K562 (cell line): ENCODE measurements around the gene SEZ6L. TPM values are rescaled to one million over a fixed set of nuclear protein-coding genes. Genes with fewer than 3 reads are reported as not detected.

Source experiments
- ATAC-seq: fragments of 200-7000 bp; cut with Tn5 transposase; 3 replicates; pipeline ENCODE4 v1.9.1; 2020; ENCODE audit warnings: moderate library complexity
- BruUV-seq: library from RNA; stranded (reverse); fragments of 400-500 nt; replicated peaks from 2 replicates; lab custom pipeline; 2021; lab: Mats Ljungman, UMichigan
- CTCF ChIA-PET: fragments of 300-600 bp; formaldehyde crosslinking; extraction: SDS; loops from one replicate; lab custom pipeline; 2021; ENCODE audit warnings: low intra/inter-chr PET ratio; lab: Yijun Ruan, JAX
- POLR2A ChIA-PET: fragments of 300-600, 350-650 bp; sonication (Branson Sonifier 250); formaldehyde crosslinking; extraction: SDS; loops from one replicate; lab custom pipeline; 2021; ENCODE audit warnings: antibody characterized with exemption, inconsistent platforms; lab: Yijun Ruan, JAX
- DNase-seq, 4 experiments: peaks; one replicate each; pipeline versions ENCODE4 v3.0.0 to v3.0.0-alpha.2; 2011 to 2018; ENCODE audit warnings: low spot score in 3 of 4, mixed read lengths in 3 of 4; ENCODE audit errors: extremely low read depth in 1 of 4
- FAIRE-seq: peaks from 2 replicates; lab custom pipeline; 2011; peaks lifted over from hg19 to GRCh38; lab: Jason Lieb, UNC
- H2AFZ ChIP-seq: 2 replicates; pipeline ENCODE4 v1.6.0; 2011; ENCODE audit warnings: low read depth, low read length, control low read depth, inconsistent platforms
- H3K27ac ChIP-seq: fragments of 200-600 bp; 3 replicates; pipeline ENCODE4 v1.8.0; 2011; ENCODE audit warnings: low read depth, mild to moderate bottlenecking, control low read depth, inconsistent platforms, low read length, moderate library complexity, mixed read lengths; ENCODE audit errors: extremely low read depth
- H3K27me3 ChIP-seq, 2 experiments: fragments of 300-600 bp in 1 of 2; 2 replicates in 1 of 2; 3 replicates in 1 of 2; pipeline versions ENCODE4 v1.6.0 to v1.8.0; 2011; ENCODE audit warnings: inconsistent platforms in 2 of 2, low read length in 2 of 2, mild to moderate bottlenecking in 1 of 2, mixed read lengths in 1 of 2, moderate library complexity in 1 of 2; ENCODE audit not compliant: control insufficient read depth in 2 of 2, insufficient read depth in 2 of 2
- H3K36me3 ChIP-seq: fragments of 300-600 bp; 3 replicates; pipeline ENCODE4 v1.8.0; 2011; ENCODE audit warnings: mild to moderate bottlenecking, low read length, inconsistent platforms; ENCODE audit not compliant: control insufficient read depth, insufficient read depth
- H3K4me1 ChIP-seq, 2 experiments: fragments of 200-600 bp in 1 of 2; replicated peaks in 1 of 2; 2 replicates in 1 of 2; 3 replicates in 1 of 2; pipeline versions ENCODE4 v1.5.1 to v1.8.0; 2011; ENCODE audit warnings: inconsistent platforms in 2 of 2, low read length in 2 of 2, mild to moderate bottlenecking in 1 of 2, mixed read lengths in 1 of 2, moderate library complexity in 1 of 2; ENCODE audit not compliant: control insufficient read depth in 2 of 2, insufficient read depth in 2 of 2
- H3K4me2 ChIP-seq: 2 replicates; pipeline ENCODE4 v1.6.1; 2011; ENCODE audit warnings: low read length, control low read depth, inconsistent platforms, mixed read lengths; ENCODE audit not compliant: insufficient read depth
- H3K4me3 ChIP-seq: fragments of 200-600 bp; sonication (generic), shearing (Covaris generic); 2 replicates; pipeline ENCODE4 v1.5.1; 2016; ENCODE audit warnings: control low read depth, inconsistent platforms
- H3K79me2 ChIP-seq: fragments of 200-600 bp; 3 replicates; pipeline ENCODE4 v1.8.0; 2011; ENCODE audit warnings: low read length, inconsistent platforms; ENCODE audit not compliant: control insufficient read depth, insufficient read depth
- H3K9ac ChIP-seq, 2 experiments: 2 replicates each; pipeline versions ENCODE4 v1.6.0 to v1.6.1; 2011; ENCODE audit warnings: low read depth in 2 of 2, low read length in 2 of 2, control low read depth in 1 of 2, inconsistent platforms in 1 of 2, mild to moderate bottlenecking in 1 of 2, mixed read lengths in 1 of 2; ENCODE audit not compliant: insufficient read depth in 1 of 2
- H3K9me1 ChIP-seq: one replicate; pipeline ENCODE4 v1.6.0; 2011; ENCODE audit warnings: inconsistent platforms, mild to moderate bottlenecking, low read length, moderate library complexity; ENCODE audit not compliant: control insufficient read depth, insufficient read depth
- H3K9me3 ChIP-seq: replicated peaks from 2 replicates; pipeline ENCODE4 v1.5.1; 2011; ENCODE audit warnings: low read depth, low read length, inconsistent platforms; ENCODE audit not compliant: control insufficient read depth, insufficient read depth
- H4K20me1 ChIP-seq: replicated peaks from 2 replicates; pipeline ENCODE4 v1.6.1; 2011; ENCODE audit warnings: low read length, inconsistent platforms, mixed read lengths; ENCODE audit not compliant: control insufficient read depth, insufficient read depth
- CHAMP1 ChIP-seq: fragments of 450-650 bp; IDR thresholded peaks from 2 replicates; pipeline ENCODE4 v1.6.1; 2016; ENCODE audit warnings: mild to moderate bottlenecking
- GATA2 ChIP-seq: sonication (generic); formaldehyde crosslinking; IDR thresholded peaks from 2 replicates; pipeline ENCODE4 v1.4.0; 2020; ENCODE audit warnings: mild to moderate bottlenecking, missing genetic modification reagents
- GMEB1 ChIP-seq: fragments of 250-450 bp; sonication (Bioruptor Pico); IDR thresholded peaks from 2 replicates; pipeline ENCODE4 v1.4.0; 2020; ENCODE audit warnings: mild to moderate bottlenecking
- GTF2A2 ChIP-seq: IDR thresholded peaks from 2 replicates; pipeline ENCODE4 v1.6.1; 2016; ENCODE audit warnings: mild to moderate bottlenecking, missing genetic modification characterization, missing compliant biosample characterization
- IFI16 ChIP-seq: fragments of 250-450 bp; sonication (Bioruptor Pico); IDR thresholded peaks from 2 replicates; pipeline ENCODE4 v2.1.2; 2022; ENCODE audit warnings: mild to moderate bottlenecking, inconsistent platforms
- KDM5B ChIP-seq: fragments of 200-600 bp; sonication (generic); IDR thresholded peaks from 2 replicates; pipeline ENCODE4 v1.6.1; 2012; ENCODE audit warnings: low read depth, mild to moderate bottlenecking, moderate library complexity, low read length, control low read depth, inconsistent platforms; ENCODE audit not compliant: insufficient replicate concordance
- MAFF ChIP-seq: IDR thresholded peaks from 2 replicates; pipeline ENCODE4 v1.6.1; 2012; ENCODE audit warnings: low read length, improper control_type of control experiment
- MCM2 ChIP-seq: fragments of 450-650 bp; IDR thresholded peaks from 2 replicates; pipeline ENCODE4 v1.6.1; 2017; ENCODE audit warnings: low read depth, mild to moderate bottlenecking
- WGBS: fragments of 100-300 bp; shearing (Covaris generic); methylation state at CpG from one replicate; pipeline ENCODE4 v1.1.6; 2016; ENCODE audit warnings: low coverage, mixed read lengths; ENCODE audit not compliant: insufficient coverage; ENCODE audit errors: missing lambda C conversion rate; 5-methylcytosine and 5-hydroxymethylcytosine counted together
- in situ Hi-C: fragments of 300-500 bp; cut with MboI; formaldehyde crosslinking; loops from 4 replicates; pipeline ENCODE4 v1.15.0; 2018; ENCODE audit warnings: inconsistent platforms, mixed read lengths
- intact Hi-C: fragments of 100-400 bp; cut with micrococcal nuclease; formaldehyde crosslinking; loops from 2 replicates; pipeline ENCODE4 v1.14.2; 2022
- polyA plus RNA-seq, 8 experiments: library from polyadenylated mRNA; depleted of rRNA in 4 of 8; stranded (reverse) in 5 of 8; unstranded in 3 of 8; fragments of >200 nt; fragmentation: Nextera tagmentation in 2 of 8; fragmentation: Illumina TruSeq in 1 of 8; extraction: Ambion mirVana in 2 of 8; extraction: Trizol in 1 of 8; gene quantifications; 2 replicates each; pipeline versions ENCODE4 v1.2.1 to v1.2.3, GENCODE V29; 2011 to 2014; ENCODE audit warnings: inconsistent platforms in 1 of 8, missing spikeins in 1 of 8
- total RNA-seq, 7 experiments: library from RNA; depleted of rRNA in 6 of 7; stranded (reverse); fragments of >200 nt in 6 of 7; fragmentation: Illumina TruSeq in 2 of 7; extraction: Trizol in 2 of 7; gene quantifications; 2 replicates each; pipeline versions ENCODE4 v1.2.1 to v1.2.3, GENCODE V29; 2011 to 2021; ENCODE audit warnings: low replicate concordance in 1 of 7
- TF ChIP-seq, protein P1 (sequence below): fragments of 450-650 bp; IDR thresholded peaks from 2 replicates; pipeline ENCODE4 v1.7.1; 2018; ENCODE audit warnings: mild to moderate bottlenecking, low read depth; ENCODE audit not compliant: partially characterized antibody

SEZ6L gene
- total and polyA plus RNA-seq, 9 of the 15 experiments (the other 6 are each of a cell fraction or from before 2014, with no cell fraction given) = not detected

- ChIA-PET POLR2A (no interaction called here), CTCF (no interaction called here)
- H3K4me3 ChIP-seq = no peak overlapping the region
- in situ Hi-C loops (no loop called here), intact Hi-C loops (no loop called here)
- H3K27me3 ChIP-seq = no peaks in the 10 kb centered on the region
- no peak overlapping the region for H3K9ac ChIP-seq
- BruUV-seq = no TSS peak
- no peak overlapping the region for H3K27ac ChIP-seq
- no peaks in the 10 kb centered on the region for H4K20me1 ChIP-seq
- no peaks in the 10 kb centered on the region for H3K4me1 ChIP-seq
- no peaks in the 10 kb centered on the region for H3K9me1 ChIP-seq
- ATAC-seq (no peak), FAIRE-seq (no peak), DNase-seq (no peak)
- no peaks in the 10 kb centered on the region for H3K36me3 ChIP-seq
- no peak overlapping the region for H2AFZ ChIP-seq
- H3K4me2 ChIP-seq = no peak overlapping the region
- no peaks in the 10 kb centered on the region for H3K79me2 ChIP-seq
- WGBS = 0% methylated on average over 7 of the region's 7 CpGs
- no peaks in the 10 kb centered on the region for H3K9me3 ChIP-seq
- TF ChIP-seq GATA2 = no peak
- TF ChIP-seq MCM2 = no peak
- TF ChIP-seq CHAMP1 = no peak
- no peak for TF ChIP-seq IFI16 (CRISPR knock-in tag)
- no peak for TF ChIP-seq GMEB1
- TF ChIP-seq, protein P1, sequence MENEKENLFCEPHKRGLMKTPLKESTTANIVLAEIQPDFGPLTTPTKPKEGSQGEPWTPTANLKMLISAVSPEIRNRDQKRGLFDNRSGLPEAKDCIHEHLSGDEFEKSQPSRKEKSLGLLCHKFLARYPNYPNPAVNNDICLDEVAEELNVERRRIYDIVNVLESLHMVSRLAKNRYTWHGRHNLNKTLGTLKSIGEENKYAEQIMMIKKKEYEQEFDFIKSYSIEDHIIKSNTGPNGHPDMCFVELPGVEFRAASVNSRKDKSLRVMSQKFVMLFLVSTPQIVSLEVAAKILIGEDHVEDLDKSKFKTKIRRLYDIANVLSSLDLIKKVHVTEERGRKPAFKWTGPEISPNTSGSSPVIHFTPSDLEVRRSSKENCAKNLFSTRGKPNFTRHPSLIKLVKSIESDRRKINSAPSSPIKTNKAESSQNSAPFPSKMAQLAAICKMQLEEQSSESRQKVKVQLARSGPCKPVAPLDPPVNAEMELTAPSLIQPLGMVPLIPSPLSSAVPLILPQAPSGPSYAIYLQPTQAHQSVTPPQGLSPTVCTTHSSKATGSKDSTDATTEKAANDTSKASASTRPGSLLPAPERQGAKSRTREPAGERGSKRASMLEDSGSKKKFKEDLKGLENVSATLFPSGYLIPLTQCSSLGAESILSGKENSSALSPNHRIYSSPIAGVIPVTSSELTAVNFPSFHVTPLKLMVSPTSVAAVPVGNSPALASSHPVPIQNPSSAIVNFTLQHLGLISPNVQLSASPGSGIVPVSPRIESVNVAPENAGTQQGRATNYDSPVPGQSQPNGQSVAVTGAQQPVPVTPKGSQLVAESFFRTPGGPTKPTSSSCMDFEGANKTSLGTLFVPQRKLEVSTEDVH = no peak
- no peak for TF ChIP-seq KDM5B
- no peak for TF ChIP-seq GTF2A2 (tag)
- no peak for TF ChIP-seq MAFF
- TF ChIP-seq, all 486 proteins: peak for 0
Measured at GRCh38 chr22:26161746-26162145, 7.5 kb upstream of the SEZ6L start.
